ENCODE measurements around the gene ADAM12. TPM values are rescaled to one million over a fixed set of nuclear protein-coding genes. Genes with fewer than 3 reads are reported as not detected.

ADAM12 gene
- total and polyA plus RNA-seq, 2 donors from 2014 or later: 0.26 to 3.3 TPM

DNA sequence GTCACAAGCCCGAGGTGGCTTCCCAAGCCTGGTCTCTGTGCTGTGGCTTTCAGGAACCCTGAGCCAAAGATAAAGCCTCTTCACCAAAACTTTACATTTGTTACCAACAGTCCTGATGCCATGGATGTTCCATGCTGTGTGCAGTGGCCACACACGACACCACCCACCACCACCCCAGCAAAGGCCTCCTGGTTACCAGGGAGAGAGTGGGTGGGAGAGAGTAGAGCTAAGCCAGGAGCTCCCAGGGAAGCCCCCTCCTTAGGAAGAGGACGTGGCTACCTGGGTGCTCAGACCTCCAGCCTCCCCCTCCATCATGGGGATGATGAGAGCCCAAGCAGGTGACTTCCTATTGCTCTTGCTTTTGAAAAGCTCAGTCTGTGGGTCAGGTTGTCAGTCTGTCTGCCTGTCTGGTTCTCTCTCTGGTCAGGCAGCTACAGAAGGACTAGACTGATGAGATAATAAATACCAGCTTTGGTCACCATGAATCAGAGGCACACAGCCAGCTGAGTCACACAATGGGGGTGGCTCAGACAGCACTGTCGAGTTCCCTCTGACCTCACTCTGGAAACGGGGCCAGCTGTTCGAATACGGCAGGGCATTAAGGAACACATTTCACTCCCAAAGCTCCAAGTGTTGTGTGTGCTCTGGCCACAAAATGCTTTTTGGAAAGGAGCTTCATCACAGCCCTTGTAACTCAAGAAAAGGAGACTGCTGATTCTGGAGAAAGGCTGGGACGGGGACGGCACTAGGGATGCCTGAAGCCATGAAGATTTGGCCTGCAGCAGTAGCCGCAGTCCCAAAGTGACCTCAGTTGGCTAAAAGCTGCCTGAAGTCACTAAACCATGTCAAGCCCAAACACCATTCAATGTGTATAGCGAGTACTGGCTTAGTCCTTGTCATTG lies 325.9 kb downstream of the ADAM12 start:
- no peaks in the 10 kb centered on the region for H3K9me3 ChIP-seq (ENCODE audit: control insufficient read depth in 2 of 3, insufficient read depth in 1 of 3, low read length in 3 of 3)
- TF ChIP-seq CTCF (IDR thresholded peaks at IDR 0.05; ENCODE audit: borderline replicate concordance, extremely low read depth, insufficient read depth): no peak
- no peak overlapping the region for H3K27ac ChIP-seq (ENCODE audit: low read depth in 2 of 2, low read length in 2 of 2)
- no peak overlapping the region for H3K9ac ChIP-seq (ENCODE audit: low read length in 3 of 3)
- no peaks in the 10 kb centered on the region for H3K4me1 ChIP-seq (ENCODE audit: control insufficient read depth in 2 of 3, insufficient read depth in 2 of 3, low read depth in 1 of 3, low read length in 3 of 3)
- no peak overlapping the region for H3K4me3 ChIP-seq (ENCODE audit: low read length in 3 of 3)
- H3K27me3 ChIP-seq (ENCODE audit: control insufficient read depth, insufficient read depth, low read length): no peaks in the 10 kb centered on the region
- intact Hi-C loops (cut with DNase I): no loop called here
- no peaks in the 10 kb centered on the region for H3K36me3 ChIP-seq (ENCODE audit: control insufficient read depth in 2 of 3, insufficient read depth in 3 of 3, low read length in 3 of 3)
- FAIRE-seq (no peak), DNase-seq (peak in 2 of 5 donors; percentile 44 to 95)

DNA sequence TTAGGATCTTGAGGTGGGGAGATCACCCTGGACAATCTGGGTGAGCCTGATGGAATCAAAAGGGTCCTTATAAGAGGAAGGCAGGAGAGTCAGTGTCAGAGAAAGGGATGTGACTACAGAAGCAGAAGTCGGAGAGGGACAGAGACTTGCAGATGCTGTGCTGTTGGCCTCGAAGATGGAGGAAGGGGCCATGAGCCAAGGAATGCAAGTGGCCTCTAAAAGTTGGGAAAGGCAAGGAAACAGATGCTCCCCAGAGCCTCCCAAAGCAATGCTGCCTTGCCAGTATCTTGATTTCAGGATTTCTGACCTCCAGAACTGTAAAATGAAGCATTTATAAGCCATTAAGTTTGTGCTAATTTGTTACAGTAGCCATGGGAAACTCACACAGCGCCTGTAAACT lies 326.8 kb downstream of the ADAM12 start:
- no peaks in the 10 kb centered on the region for H3K9me3 ChIP-seq (ENCODE audit: control insufficient read depth in 2 of 3, insufficient read depth in 1 of 3, low read length in 3 of 3)
- no peak overlapping the region for H3K4me3 ChIP-seq (ENCODE audit: low read length in 3 of 3)
- H3K9ac ChIP-seq (ENCODE audit: low read length in 3 of 3): no peak overlapping the region
- intact Hi-C loops (cut with DNase I): no loop called here
- H3K27me3 ChIP-seq (ENCODE audit: control insufficient read depth, insufficient read depth, low read length): no peaks in the 10 kb centered on the region
- no peaks in the 10 kb centered on the region for H3K4me1 ChIP-seq (ENCODE audit: control insufficient read depth in 2 of 3, insufficient read depth in 2 of 3, low read depth in 1 of 3, low read length in 3 of 3)
- no peaks in the 10 kb centered on the region for H3K36me3 ChIP-seq (ENCODE audit: control insufficient read depth in 2 of 3, insufficient read depth in 3 of 3, low read length in 3 of 3)
- FAIRE-seq (no peak), DNase-seq (no peak)
- H3K27ac ChIP-seq (ENCODE audit: low read depth in 2 of 2, low read length in 2 of 2): no peak overlapping the region
- no peak for TF ChIP-seq CTCF (IDR thresholded peaks at IDR 0.05; ENCODE audit: borderline replicate concordance, extremely low read depth, insufficient read depth)

DNA sequence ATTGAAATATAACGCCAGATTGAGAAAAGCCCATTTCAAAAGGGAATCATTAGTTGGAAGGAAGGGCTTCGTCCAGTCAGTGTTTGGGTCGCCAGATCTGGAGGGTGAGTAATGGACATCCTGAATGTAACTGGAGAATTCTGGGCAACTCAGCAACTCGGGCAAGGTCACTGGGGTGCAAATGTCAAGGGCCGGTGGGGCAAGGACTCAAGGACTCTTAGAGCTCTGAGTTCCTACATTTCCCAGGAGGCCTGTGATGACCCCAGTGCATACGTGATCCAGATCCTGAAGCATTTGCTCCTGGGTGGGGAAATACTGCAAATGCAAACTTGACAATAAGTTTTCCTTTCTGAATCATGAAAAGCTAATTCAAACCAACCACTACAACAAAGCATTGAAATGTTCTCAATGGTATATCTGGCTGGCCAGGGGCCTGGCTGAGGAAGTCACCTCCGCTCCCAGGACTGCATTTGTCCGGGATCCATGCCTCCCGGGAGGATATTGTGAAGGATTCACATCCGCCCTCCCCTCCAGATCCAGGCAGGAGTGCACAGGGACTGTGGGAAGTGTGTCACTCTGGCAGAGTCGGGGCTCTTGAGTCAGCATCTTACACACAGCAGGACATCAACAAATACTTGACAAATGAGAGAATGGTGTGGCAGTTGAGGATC lies 327.9 kb downstream of the ADAM12 start:
- Histone ChIP-seq H3K9ac (ENCODE audit: low read length in 3 of 3) (no peak overlapping the region), H3K27me3 (ENCODE audit: control insufficient read depth, insufficient read depth, low read length) (no peaks in the 10 kb centered on the region), H3K27ac (ENCODE audit: low read depth in 2 of 2, low read length in 2 of 2) (no peak overlapping the region), H3K4me1 (ENCODE audit: control insufficient read depth in 2 of 3, insufficient read depth in 2 of 3, low read depth in 1 of 3, low read length in 3 of 3) (no peaks in the 10 kb centered on the region), H3K4me3 (ENCODE audit: low read length in 3 of 3) (no peak overlapping the region), H3K9me3 (ENCODE audit: control insufficient read depth in 2 of 3, insufficient read depth in 1 of 3, low read length in 3 of 3) (no peaks in the 10 kb centered on the region), H3K36me3 (ENCODE audit: control insufficient read depth in 2 of 3, insufficient read depth in 3 of 3, low read length in 3 of 3) (no peaks in the 10 kb centered on the region)
- no peak for TF ChIP-seq CTCF (IDR thresholded peaks at IDR 0.05; ENCODE audit: borderline replicate concordance, extremely low read depth, insufficient read depth)
- intact Hi-C loops (cut with DNase I): no loop called here
- FAIRE-seq: no peak
- no peak for DNase-seq
